IgD-negative memory B cell (primary cell): ENCODE results near the gene DEFB131A. TPM values are rescaled to one million over a fixed set of nuclear protein-coding genes. Genes with fewer than 3 reads are reported as not detected.
"Not testable (repeated sequence)": the region's sequence is repeated elsewhere in the genome, so short reads cannot be mapped to it uniquely, and the experiment has no call there.

Source experiments
- H3K27ac Mint-ChIP-seq, 3 donors: one replicate each; pipeline ENCODE4 v1.8.0; 2020 to 2022; ENCODE audit warnings: mild to moderate bottlenecking in 3 of 3, mixed read lengths in 3 of 3, moderate library complexity in 1 of 3
- H3K27me3 Mint-ChIP-seq: one replicate; pipeline ENCODE4 v1.8.0; 2021; ENCODE audit warnings: mixed read lengths
- H3K36me3 Mint-ChIP-seq: one replicate; pipeline ENCODE4 v1.8.0; 2020; ENCODE audit warnings: mild to moderate bottlenecking, mixed read lengths
- H3K4me1 Mint-ChIP-seq, 3 donors: one replicate each; pipeline ENCODE4 v1.8.0; 2020 to 2022; ENCODE audit warnings: mixed read lengths in 3 of 3, mild to moderate bottlenecking in 1 of 3
- H3K4me3 Mint-ChIP-seq, 4 donors: one replicate each; pipeline ENCODE4 v1.8.0; 2020 to 2022; ENCODE audit warnings: mild to moderate bottlenecking in 4 of 4, mixed read lengths in 4 of 4, moderate library complexity in 3 of 4
- H3K9me3 Mint-ChIP-seq, 3 donors: one replicate each; pipeline ENCODE4 v1.8.0; 2020 to 2021; ENCODE audit warnings: mixed read lengths in 3 of 3, mild to moderate bottlenecking in 1 of 3
- polyA plus RNA-seq: library from polyadenylated mRNA; unstranded; fragments of 300-500 nt; fragmentation: Illumina TruSeq; gene quantifications from one replicate; pipeline ENCODE4 v1.2.3, GENCODE V29; 2021

The DEFB131A gene, protein sequence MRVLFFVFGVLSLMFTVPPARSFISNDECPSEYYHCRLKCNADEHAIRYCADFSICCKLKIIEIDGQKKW
- not detected for polyA plus RNA-seq

DNA sequence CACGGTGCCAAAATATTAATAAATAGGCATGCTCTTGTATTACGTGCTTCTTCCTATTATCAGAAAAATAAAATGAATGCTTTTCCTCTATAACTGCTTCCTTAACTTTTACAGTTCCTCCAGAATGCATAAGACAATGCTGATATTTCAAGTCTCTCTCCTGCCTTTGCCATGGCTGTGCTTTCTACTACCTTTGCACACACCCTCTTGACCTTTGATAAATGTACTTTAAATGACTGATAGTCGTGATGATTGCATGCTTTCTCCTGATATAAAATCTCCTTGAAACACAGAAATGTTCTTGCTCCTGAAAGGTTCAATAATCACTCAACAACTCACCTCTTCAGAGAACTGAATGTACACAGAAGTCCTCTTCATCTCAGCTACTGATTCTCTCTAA lies at the start of gene DEFB131A:
Gene DEFB131A, plus strand, starts transcription at position 301 of the 400 bp plus-strand sequence. CDS start 120 bp downstream, outside the sequence.
- not testable (repeated sequence) for H3K4me1 Mint-ChIP-seq, H3K27ac Mint-ChIP-seq, H3K4me3 Mint-ChIP-seq, H3K27me3 Mint-ChIP-seq, H3K9me3 Mint-ChIP-seq, H3K36me3 Mint-ChIP-seq

- not testable (repeated sequence) for H3K9me3 Mint-ChIP-seq, H3K27ac Mint-ChIP-seq, H3K36me3 Mint-ChIP-seq, H3K4me3 Mint-ChIP-seq, H3K27me3 Mint-ChIP-seq, H3K4me1 Mint-ChIP-seq
These were observed 38.4 kb upstream of the DEFB131A start for GRCh38 chr4:9405774-9406173.

DNA sequence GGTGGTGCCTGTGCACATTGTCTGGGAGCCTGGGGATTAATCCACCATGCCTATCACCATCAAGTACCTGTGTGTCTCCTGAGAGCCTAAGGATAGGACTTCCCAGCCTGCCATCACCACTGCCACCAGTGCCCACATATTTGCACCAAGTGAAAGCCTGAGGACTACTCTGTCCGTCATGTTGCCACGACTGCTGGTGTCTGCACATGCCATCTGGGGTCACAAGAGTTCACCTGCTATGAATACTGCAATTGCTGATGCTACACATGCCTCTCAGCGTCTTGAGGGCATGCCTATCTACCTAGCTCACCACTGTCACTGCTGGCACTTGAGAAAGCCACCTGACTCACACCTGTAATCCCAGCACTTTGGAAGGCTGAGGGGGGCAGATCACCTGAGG lies 37.7 kb upstream of the DEFB131A start:
- H3K4me3 Mint-ChIP-seq, H3K36me3 Mint-ChIP-seq, H3K9me3 Mint-ChIP-seq, H3K27ac Mint-ChIP-seq, H3K27me3 Mint-ChIP-seq, H3K4me1 Mint-ChIP-seq: not testable (repeated sequence)

GRCh38 chr4:9409793-9410192 lies 34.4 kb upstream of the DEFB131A start:
- no peak overlapping the region for H3K4me3 Mint-ChIP-seq
- H3K27ac Mint-ChIP-seq: no peak overlapping the region
- peaks cover 2 to 6% (median 4%) of the 10 kb centered on the region in 3 donors for H3K9me3 Mint-ChIP-seq
- no peaks in the 10 kb centered on the region for H3K36me3 Mint-ChIP-seq
- peaks cover 2% of the 10 kb centered on the region for H3K27me3 Mint-ChIP-seq
- no peaks in the 10 kb centered on the region for H3K4me1 Mint-ChIP-seq

- H3K36me3 Mint-ChIP-seq, H3K4me3 Mint-ChIP-seq, H3K27ac Mint-ChIP-seq, H3K27me3 Mint-ChIP-seq, H3K4me1 Mint-ChIP-seq, H3K9me3 Mint-ChIP-seq: not testable (repeated sequence)
These were observed 22.2 kb upstream of the DEFB131A start for GRCh38 chr4:9421884-9422455.

DNA sequence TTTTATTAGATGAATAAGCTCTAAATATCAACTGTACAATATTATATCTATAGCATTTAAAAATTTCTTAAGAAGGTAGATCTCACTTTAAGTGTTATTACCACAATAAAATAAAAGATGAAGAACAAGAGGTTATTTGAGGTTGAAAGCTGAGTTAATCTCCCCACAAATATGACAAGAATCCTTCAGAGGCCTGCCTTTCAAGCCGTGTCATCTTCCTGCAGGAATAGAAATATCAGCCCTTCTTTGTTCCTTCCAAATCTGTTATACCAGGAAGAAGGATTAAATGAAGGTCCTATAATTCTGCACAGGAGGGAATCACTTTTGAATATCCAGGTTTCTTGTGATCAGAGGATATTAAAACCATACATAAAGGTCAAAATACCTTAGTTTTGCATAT lies 18.3 kb upstream of the DEFB131A start:
- H3K4me1 Mint-ChIP-seq, H3K27me3 Mint-ChIP-seq, H3K36me3 Mint-ChIP-seq, H3K27ac Mint-ChIP-seq, H3K4me3 Mint-ChIP-seq, H3K9me3 Mint-ChIP-seq: not testable (repeated sequence)

DNA sequence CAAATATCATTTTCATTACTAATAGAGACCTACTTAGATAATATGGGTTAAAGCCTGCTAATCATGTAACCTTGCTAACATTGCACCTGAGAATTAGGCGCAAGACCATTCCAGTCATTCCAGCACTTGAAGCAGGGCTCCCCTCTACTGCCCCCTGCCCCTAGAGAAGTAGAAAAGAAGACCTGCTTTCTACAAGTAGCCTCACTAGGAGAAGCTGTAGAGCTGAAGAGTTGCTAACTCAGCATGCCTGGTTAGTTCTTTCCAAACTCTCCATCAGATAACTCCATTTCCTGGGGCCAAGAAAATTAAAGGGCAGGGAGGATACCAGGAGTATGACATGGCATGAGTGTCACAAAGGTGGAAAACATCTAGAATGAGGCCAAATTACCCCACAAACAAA lies 14.2 kb upstream of the DEFB131A start:
- not testable (repeated sequence) for H3K4me1 Mint-ChIP-seq, H3K36me3 Mint-ChIP-seq, H3K27me3 Mint-ChIP-seq, H3K9me3 Mint-ChIP-seq, H3K4me3 Mint-ChIP-seq, H3K27ac Mint-ChIP-seq

- H3K4me1 Mint-ChIP-seq: not testable (repeated sequence)
These were observed 10.9 kb upstream of the DEFB131A start for GRCh38 chr4:9433320-9433719.

DNA sequence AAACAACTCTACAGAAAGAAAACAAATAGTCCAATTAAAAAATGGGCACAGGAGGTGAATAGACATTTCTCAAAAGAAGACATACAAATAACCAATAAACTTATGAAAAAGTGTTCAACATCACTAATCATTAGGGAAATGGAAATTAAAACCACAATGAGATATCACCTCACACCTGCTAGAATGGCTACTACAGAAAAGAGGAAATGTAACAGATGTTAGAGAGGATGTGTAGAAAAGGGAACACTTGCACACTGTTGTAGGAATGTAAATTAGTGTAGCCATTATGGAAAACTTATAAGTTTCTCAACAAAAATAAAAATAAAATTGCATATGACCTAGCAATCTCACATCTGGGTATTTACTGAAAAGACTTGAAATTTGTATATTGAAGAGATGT lies 7.5 kb upstream of the DEFB131A start:
- not testable (repeated sequence) for H3K9me3 Mint-ChIP-seq, H3K27me3 Mint-ChIP-seq, H3K4me1 Mint-ChIP-seq, H3K36me3 Mint-ChIP-seq, H3K4me3 Mint-ChIP-seq, H3K27ac Mint-ChIP-seq

More at GRCh38 chr4:9433320-9433719, 10.9 kb upstream of the DEFB131A start:
- not testable (repeated sequence) for H3K27ac Mint-ChIP-seq, H3K9me3 Mint-ChIP-seq, H3K4me3 Mint-ChIP-seq, H3K27me3 Mint-ChIP-seq, H3K36me3 Mint-ChIP-seq

DNA sequence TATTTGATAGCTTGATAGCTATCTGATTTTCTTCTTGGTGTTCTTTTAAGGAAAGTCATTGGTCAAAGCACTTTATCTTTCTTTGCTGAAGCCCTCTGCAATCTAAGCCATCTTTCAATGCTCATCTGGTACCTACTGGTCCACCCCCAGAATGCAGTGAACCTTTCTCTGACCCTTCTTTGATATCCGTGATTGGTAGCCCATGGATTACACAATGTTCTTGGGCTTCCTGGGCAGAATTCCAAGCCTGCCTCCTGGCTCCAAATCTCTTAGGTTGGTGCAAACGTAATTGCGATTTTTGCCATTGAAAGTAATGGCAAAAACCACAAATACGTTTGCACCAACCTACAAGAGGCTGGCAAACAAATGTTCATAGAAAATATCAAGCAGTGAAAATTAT lies 1.9 kb upstream of the DEFB131A start:
- H3K9me3 Mint-ChIP-seq, H3K4me3 Mint-ChIP-seq, H3K4me1 Mint-ChIP-seq, H3K27me3 Mint-ChIP-seq, H3K36me3 Mint-ChIP-seq: not testable (repeated sequence)
- H3K27ac Mint-ChIP-seq: peak overlapping the region in 1 of 3 donors; percentile 23

DNA sequence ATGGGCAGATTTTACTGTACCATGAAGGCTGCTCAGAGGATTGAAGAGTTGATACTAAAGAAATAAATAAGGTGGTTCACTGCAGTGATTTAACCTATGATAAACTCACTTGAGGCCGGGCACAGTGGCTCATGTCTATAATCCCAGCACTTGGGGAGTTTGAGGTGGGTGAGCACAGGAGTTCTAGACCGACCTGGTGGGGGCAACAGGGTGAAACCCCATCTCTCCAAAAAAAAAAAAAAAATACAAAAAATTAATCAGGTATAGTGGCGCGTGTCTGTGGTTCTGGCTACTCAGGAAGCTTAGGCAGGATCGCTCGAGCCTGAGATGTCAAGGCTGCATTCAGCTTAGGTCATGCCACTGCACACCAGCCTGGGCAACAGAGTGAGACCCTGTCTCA lies 467 bp downstream of the DEFB131A start:
- H3K4me3 Mint-ChIP-seq: not testable (repeated sequence)

DNA sequence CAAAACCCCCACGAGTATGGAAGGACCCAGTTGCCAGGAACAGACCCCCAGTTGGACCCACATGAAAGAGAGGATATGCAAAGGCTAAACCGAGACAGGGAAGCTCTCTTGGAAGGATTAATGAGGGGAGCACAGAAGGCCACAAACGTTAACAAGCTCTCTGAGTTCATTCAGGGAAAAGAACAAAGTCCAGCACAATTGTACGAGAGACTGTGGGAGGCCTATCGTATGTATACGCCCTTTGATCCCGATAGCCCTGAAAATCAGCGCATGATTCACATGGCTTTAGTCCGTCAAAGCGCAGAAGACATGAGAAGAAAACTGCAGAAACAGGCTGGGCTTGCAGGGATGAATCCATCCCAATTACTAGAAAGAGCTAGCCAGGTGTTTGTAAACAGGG lies 8.0 kb downstream of the DEFB131A start:
- not testable (repeated sequence) for H3K9me3 Mint-ChIP-seq, H3K27me3 Mint-ChIP-seq, H3K4me3 Mint-ChIP-seq, H3K36me3 Mint-ChIP-seq, H3K4me1 Mint-ChIP-seq
- H3K27ac Mint-ChIP-seq: peak overlapping the region in 1 of 3 donors; percentile 43

More for the DNA sequence above, 467 bp downstream of the DEFB131A start:
- not testable (repeated sequence) for H3K9me3 Mint-ChIP-seq, H3K36me3 Mint-ChIP-seq, H3K4me1 Mint-ChIP-seq, H3K27ac Mint-ChIP-seq, H3K27me3 Mint-ChIP-seq

GRCh38 chr4:9454284-9454683 lies 10.1 kb downstream of the DEFB131A start:
- not testable (repeated sequence) for H3K4me3 Mint-ChIP-seq, H3K4me1 Mint-ChIP-seq, H3K27me3 Mint-ChIP-seq, H3K9me3 Mint-ChIP-seq, H3K27ac Mint-ChIP-seq, H3K36me3 Mint-ChIP-seq

DNA sequence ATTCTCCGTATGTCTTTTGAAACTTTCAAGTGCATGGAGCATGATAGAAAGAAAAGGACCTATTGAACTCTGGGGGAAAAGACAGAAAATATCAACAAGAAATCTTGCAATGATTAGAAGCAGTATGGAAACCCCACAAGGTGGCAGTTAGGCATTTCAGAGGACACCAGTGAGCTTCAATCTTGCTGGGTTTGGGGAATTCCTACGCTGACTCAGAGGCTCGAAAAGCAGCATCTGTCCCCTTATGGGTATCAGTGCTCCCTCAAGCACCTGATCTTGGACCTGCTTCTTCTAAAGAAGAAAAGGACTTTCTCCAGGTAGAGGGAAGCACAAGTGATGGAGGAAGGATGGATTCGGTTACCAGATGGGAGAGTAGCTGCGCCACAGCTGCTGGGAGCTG lies 10.8 kb downstream of the DEFB131A start:
- not testable (repeated sequence) for H3K36me3 Mint-ChIP-seq, H3K4me3 Mint-ChIP-seq, H3K27me3 Mint-ChIP-seq, H3K4me1 Mint-ChIP-seq, H3K9me3 Mint-ChIP-seq, H3K27ac Mint-ChIP-seq

- H3K27me3 Mint-ChIP-seq, H3K4me3 Mint-ChIP-seq, H3K9me3 Mint-ChIP-seq, H3K27ac Mint-ChIP-seq, H3K4me1 Mint-ChIP-seq, H3K36me3 Mint-ChIP-seq: not testable (repeated sequence)
These were observed 35.3 kb downstream of the DEFB131A start for GRCh38 chr4:9479466-9479865.

DNA sequence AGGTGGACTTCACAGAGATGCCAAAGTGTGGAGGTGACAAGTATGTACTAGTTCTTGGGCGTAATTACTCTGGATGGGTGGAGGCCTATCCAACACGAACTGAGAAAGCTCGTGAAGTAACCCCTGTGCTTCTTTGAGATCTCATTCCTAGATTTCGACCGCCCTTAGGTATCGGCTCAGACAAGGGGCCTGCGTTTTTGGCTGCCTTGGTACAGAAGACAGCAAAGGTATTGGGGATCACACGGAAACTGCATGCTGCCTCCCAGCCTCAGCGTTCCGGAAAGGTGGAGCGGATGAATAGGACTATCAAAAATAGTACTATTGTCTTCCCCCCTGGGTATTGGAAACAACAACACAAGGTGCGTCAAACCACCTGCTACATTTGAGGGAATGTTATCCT lies 35.9 kb downstream of the DEFB131A start:
- not testable (repeated sequence) for H3K4me3 Mint-ChIP-seq, H3K9me3 Mint-ChIP-seq, H3K36me3 Mint-ChIP-seq, H3K27ac Mint-ChIP-seq, H3K4me1 Mint-ChIP-seq, H3K27me3 Mint-ChIP-seq

- not testable (repeated sequence) for H3K4me1 Mint-ChIP-seq, H3K27me3 Mint-ChIP-seq, H3K27ac Mint-ChIP-seq, H3K4me3 Mint-ChIP-seq, H3K36me3 Mint-ChIP-seq, H3K9me3 Mint-ChIP-seq
These were observed 38.7 kb downstream of the DEFB131A start for GRCh38 chr4:9482871-9483270.
